Keratinocyte (primary cell): ENCODE results near the gene TNIK.

ENCODE experiments used
- CTCF ChIP-seq, 3 experiments: IDR thresholded peaks in 1 of 3; conservative IDR thresholded peaks in 1 of 3; optimal IDR thresholded peaks in 1 of 3; 2 replicates in 2 of 3; 3 replicates in 1 of 3; pipeline versions ENCODE3 to v1.5.1; 2011; ENCODE audit warnings: low read length in 3 of 3, mild to moderate bottlenecking in 3 of 3, moderate library complexity in 2 of 3, control low read depth in 1 of 3, inconsistent platforms in 1 of 3; ENCODE audit not compliant: insufficient read depth in 2 of 3; ENCODE audit errors: extremely low read depth in 1 of 3
- EZH2 ChIP-seq: IDR thresholded peaks from one replicate; pipeline ENCODE4 v1.6.1; 2012; ENCODE audit warnings: inconsistent platforms, mild to moderate bottlenecking, low read length, moderate library complexity

DNA sequence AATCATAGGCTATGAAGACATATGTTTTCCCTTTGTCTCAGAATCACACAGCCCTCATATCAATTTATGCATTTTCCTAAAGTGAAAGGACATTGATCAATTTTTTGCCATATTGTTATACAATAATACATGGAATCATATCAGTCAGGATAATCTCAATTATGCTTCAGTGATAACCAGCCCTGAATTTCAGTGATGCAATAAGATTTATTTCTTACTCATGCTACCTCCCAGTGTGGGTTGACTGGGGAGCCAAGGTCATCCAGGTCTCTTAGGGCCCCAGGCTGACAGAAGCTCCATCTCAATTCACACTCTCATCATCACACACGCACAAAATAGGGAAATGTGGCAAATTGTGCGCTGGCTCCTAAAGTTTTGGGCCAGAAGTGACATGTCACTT is 44.2 kb upstream of the TNIK start:
- TF ChIP-seq EZH2 (no peak), CTCF (optimal IDR thresholded peaks at IDR 0.05 in 1 of 3, IDR thresholded peaks at IDR 0.05 in 1 of 3, conservative IDR thresholded peaks at IDR 0.05 in 1 of 3; ENCODE audit: extremely low read depth in 1 of 3, insufficient read depth in 2 of 3, low read length in 3 of 3) (no peak)
